ENCODE measurements around the gene REL.

REL gene

DNA sequence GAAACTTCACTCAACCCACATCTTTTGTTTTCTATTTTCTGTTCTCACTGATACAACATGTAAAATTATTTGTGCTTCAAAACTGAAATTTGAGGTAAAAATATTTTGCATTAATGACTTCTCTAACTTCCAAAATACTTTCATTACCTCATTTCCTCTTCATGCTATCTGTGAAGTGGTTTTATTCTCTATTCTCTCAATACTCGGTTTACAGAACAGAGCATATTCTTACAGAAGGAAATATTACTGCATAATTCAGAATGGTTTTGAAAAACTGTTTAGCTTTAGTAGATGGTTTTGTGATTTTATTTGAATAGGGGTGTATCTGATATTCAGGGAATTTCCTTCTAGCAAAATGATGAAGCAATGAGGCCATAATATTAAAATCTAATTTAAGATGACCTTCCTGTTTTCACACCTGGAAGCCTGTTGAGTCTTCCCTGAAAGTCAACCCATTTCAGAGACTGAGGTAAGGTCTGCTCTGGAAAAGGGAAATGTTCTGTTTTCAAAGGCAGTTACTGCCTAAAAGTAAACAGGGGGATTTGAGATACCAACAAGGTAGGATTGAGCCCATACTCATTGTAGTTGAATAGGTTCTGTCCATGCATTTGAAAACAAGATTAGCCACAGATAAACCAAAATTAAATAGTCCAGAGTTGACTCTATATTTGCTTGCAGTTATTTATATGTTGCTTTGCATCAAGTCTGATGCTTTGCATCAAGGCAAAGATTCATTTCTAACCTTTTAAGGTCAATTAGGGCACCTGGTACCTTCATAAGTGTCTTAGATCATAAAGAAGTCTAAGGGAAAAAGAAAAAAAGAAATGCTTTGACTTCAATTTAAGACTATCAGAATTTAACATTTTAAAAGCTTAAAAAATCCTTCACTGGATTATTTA is 85.4 kb downstream of the REL start:
- DNase-seq, result no peak

- DNase-seq, result no peak
Observed at GRCh38 chr2:60972889-60973656, 91.7 kb downstream of the REL start.

- DNase-seq, result no peak
Observed at GRCh38 chr2:60973705-60974104, 92.3 kb downstream of the REL start.

GRCh38 chr2:60974652-60975051 is 93.3 kb downstream of the REL start:
- DNase-seq, result no peak
